ENCODE measurements around the gene SDF2.

The SDF2 gene

GRCh38 chr17:28661635-28662526 lies at the start of gene SDF2, which contains the start of gene SUPT6H:
SDF2 (minus strand) TSS chr17:28661906; CDS start chr17:28661876, 30 bp downstream.
SUPT6H (plus strand) TSS chr17:28662205; CDS start chr17:28673402, 11,197 bp downstream.
- peak within 1 kb of the TSS; percentile 98 for H3K4me3 ChIP-seq (ENCODE audit: low read length)
- TF ChIP-seq CTCF (conservative IDR thresholded peaks at IDR 0.05; ENCODE audit: low read length) = no peak
- peak; percentile 76 for DNase-seq (ENCODE audit: low read depth)

GRCh38 chr17:28710861-28711722 lies 49.4 kb upstream of the SDF2 start:
- peak overlapping the region; percentile 65 for H3K4me3 ChIP-seq (ENCODE audit: low read length)
- no peak for TF ChIP-seq CTCF (conservative IDR thresholded peaks at IDR 0.05; ENCODE audit: low read length)
- peak; percentile 80 for DNase-seq (ENCODE audit: low read depth)

GRCh38 chr17:28707339-28707720 lies 45.6 kb upstream of the SDF2 start:
- DNase-seq (ENCODE audit: low read depth) = no peak
- no peak for TF ChIP-seq CTCF (conservative IDR thresholded peaks at IDR 0.05; ENCODE audit: low read length)

GRCh38 chr17:28706471-28707338 lies 45.0 kb upstream of the SDF2 start:
- no peak for DNase-seq (ENCODE audit: low read depth)
- H3K4me3 ChIP-seq (ENCODE audit: low read length) = no peak overlapping the region
- TF ChIP-seq CTCF (conservative IDR thresholded peaks at IDR 0.05; ENCODE audit: low read length) = no peak

More at GRCh38 chr17:28707339-28707720, 45.6 kb upstream of the SDF2 start:
- no peak overlapping the region for H3K4me3 ChIP-seq (ENCODE audit: low read length)

- TF ChIP-seq CTCF (conservative IDR thresholded peaks at IDR 0.05; ENCODE audit: low read length) = no peak
- no peak for DNase-seq (ENCODE audit: low read depth)
- H3K4me3 ChIP-seq (ENCODE audit: low read length) = no peak overlapping the region
Observed at GRCh38 chr17:28705728-28706334, 44.1 kb upstream of the SDF2 start.

GRCh38 chr17:28705074-28705659 lies 43.5 kb upstream of the SDF2 start:
- TF ChIP-seq CTCF (conservative IDR thresholded peaks at IDR 0.05; ENCODE audit: low read length) = no peak
- no peak for DNase-seq (ENCODE audit: low read depth)
- H3K4me3 ChIP-seq (ENCODE audit: low read length) = no peak overlapping the region
